Activated T-helper 1 cell treated with anti-CD3 and anti-CD28 coated beads, Interleukin-2, amount 50 U/mL, for 16 hours (primary cell): ENCODE data around the gene IKZF3.
A peak's percentile ranks its signal among the peaks of the same experiment; 100 is the strongest.

Source experiments
- DNase-seq, 2 donors: peaks; one replicate each; pipeline ENCODE4 v3.0.0-alpha.2; 2020; ENCODE audit warnings: low read depth in 1 of 2, low spot score in 1 of 2

The IKZF3 gene

GRCh38 chr17:39818358-39819000, 45.6 kb downstream of the IKZF3 start:
- DNase-seq = no peak

DNA sequence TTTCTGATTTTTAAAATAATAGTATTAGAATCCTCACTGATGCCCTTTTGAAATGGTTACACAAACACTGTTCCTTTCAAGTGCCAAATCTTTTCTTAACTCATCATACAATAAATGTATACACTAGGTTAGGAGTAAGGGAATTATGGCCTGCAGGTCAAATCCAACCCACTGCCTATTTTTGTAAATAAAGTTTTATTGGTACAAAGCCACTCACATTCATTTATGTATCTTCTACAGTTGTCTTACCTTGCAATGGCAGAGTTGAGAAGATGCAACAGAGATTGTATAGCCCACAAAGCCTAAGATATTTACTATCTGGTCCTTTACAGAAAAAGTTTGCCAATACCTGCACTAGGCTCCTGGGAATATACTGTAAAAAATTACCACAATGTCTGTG, 47.8 kb downstream of the IKZF3 start:
- DNase-seq = no peak

DNA sequence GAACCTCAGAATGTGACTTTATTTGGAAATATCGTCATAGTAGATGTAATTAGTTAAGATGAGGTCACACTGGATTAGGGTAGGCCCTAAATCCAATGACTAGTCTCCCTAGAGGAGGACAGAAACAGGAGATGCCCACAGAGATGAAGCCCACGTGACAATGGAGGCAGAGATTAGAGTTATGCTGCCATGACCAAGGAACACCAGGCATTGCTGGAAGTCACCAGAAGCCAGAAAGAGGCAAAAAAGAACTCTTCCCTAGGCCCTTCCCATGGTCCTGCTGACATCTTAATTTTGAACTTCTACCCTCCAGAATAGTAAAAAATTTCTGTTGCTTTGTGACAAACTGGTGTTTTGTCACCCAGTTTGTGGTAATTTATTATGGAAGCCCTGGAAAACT, 49.6 kb downstream of the IKZF3 start:
- no peak for DNase-seq

- peak in 1 of 2 donors; percentile 34 for DNase-seq
These were observed 50.5 kb downstream of the IKZF3 start for GRCh38 chr17:39813631-39814030.

DNA sequence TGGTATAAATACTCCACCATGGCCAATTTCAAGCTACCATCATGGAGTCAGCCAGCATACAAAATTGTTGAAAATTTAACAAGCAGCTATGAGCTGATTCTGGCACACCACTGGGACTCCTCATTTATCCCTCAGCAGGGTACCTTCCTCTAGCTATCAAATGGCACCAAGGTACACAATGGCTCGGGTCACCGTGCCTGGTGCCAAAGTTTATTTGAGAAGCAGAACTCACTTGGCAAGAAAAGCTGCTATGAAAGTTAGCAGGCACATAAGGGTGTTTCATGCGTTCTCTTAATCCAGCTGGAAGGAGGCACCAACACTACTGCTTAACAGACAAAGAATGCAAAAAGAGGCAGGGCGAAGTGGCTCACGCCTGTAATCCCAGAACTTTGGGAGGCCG, 51.6 kb downstream of the IKZF3 start:
- DNase-seq = no peak

GRCh38 chr17:39810939-39811728, 53.0 kb downstream of the IKZF3 start:
- DNase-seq = no peak

DNA sequence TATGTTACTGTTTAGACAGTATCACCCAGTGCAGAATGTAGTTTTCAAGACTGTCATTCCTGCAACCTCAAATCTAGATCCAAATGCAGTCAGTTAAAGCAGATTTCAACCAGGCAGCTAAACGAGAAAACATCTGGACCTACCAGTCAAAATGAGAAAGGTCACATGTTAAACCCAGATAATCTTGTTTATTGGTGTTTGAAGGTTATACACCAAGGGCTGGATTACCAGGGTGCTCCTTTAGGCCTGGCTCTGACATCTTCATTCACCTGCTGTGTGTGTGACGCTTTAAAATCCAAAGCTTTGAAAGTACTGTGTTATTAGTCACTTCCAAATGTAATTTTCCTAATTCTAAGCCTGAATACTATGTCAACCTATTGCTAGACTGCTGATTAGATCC, 54.9 kb downstream of the IKZF3 start:
- no peak for DNase-seq

- no peak for DNase-seq
These were observed 55.6 kb downstream of the IKZF3 start for GRCh38 chr17:39808409-39808997.

- no peak for DNase-seq
These were observed 59.3 kb downstream of the IKZF3 start for GRCh38 chr17:39804839-39805238.

GRCh38 chr17:39801055-39801454, 63.1 kb downstream of the IKZF3 start:
- DNase-seq = no peak

GRCh38 chr17:39800540-39800939, 63.6 kb downstream of the IKZF3 start:
- peak in 1 of 2 donors; percentile 29 for DNase-seq

DNA sequence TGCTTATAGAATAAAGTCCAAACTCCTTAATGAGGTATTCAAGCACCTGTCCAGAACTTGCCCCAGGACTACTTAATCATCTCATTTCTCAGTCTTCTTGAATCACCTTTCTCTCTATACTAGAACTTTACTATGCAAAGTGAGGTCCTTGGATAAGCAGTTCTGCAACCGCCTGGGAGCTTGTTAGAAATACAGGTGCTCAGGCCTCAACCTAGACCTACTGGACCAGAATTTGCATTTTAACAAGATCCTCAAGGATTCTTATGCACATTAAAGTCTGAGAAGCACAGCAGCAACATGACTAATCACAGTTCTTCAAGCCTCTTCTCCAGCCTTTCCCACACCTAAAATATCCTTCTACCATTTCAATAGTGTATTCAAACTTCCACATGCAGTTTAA, 64.7 kb downstream of the IKZF3 start:
- no peak for DNase-seq

- no peak for DNase-seq
These were observed 69.7 kb downstream of the IKZF3 start for GRCh38 chr17:39794249-39794970.

DNA sequence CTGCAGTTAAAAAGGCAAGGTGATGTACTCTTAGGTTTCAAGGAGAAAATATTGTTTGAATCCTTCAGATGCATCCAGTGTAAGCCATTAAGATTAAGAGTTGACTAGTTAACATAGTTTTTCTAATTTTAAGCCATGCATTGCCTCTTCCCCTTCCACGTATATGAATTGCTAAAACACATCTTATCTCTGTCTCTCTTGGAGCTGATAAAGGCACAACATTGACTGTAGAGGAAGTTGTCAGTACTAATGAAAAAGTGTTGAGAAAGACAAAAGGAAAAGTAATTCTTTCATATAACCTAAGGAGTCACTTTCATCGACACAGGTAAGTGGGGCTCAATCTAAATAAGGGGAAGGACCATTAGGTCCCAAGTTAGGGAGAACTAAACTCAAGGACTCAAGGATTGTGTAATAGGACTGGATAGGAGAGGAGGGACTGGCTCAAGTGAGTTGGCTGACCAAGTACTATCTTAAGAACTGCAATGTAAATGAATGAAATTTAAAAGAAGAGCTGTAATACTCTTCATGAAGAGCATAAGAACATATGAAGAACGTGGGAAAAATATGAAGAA, 70.7 kb downstream of the IKZF3 start:
- no peak for DNase-seq

DNA sequence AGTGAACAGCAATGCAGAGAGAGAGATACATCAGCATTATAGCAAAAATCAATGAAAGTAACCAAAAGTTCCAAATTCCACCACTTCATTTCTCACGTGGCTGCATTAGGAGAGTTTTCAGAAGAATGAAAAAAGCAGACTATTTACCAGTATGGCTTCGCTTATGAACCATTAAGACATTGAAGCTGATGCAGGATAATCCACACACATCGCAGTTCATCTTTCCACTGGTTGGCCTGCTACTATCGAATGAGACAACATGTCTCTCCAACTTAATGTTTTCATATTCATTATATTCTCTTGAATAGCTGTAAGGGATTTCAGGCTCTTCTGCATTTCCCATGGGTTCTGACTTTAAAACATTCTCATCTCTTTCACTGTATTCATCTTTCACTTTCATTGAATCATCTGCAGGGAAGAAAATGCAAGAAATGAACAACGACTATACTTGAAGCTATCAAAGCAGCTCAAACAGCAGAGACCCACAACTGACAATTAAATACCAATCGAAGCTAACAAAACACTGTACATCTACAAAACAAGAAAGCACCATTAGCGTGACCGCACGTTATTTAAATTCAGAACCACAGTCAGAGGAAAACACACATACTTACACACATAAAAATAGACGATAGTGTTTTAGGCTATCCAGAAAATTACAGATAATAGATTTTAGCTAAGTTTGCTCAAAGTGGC, 71.4 kb downstream of the IKZF3 start:
- DNase-seq = no peak

- DNase-seq = no peak
These were observed 72.8 kb downstream of the IKZF3 start for GRCh38 chr17:39791111-39791992.

DNA sequence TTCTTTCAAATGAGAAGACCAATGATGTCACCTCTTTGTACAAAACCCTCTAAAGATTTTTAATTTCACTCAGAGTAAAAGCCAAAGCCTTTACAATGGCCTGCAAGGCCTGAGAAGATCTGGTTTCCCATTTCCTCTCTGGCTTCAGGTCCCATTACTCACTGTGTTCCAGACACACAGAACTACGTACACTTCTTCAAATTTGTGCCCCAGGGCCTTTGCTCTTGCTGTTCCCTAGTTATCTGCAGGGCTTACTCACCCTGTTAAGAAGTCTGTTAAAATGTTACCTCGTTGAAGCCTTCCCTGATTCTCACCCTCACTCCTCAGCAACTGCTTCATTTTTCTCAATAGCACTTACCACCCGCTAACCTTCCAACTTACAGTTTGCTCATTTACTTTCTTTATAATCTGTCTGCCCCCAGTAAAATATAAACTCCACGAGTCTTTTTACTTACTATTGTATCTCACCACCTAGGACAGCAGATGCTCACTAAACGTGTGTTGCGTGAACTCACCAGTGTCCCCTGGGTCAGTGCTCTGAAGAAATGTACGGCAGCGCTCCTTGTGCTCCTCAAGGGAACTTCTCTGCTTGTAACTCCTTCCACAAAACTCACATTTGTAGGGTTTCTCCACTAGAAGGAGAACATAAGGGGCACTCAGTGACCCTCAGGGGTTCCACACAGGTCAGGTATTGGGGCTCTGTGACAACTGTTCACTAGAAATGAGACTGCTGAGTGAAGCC, 76.2 kb downstream of the IKZF3 start:
- no peak for DNase-seq

- no peak for DNase-seq
These were observed 77.1 kb downstream of the IKZF3 start for GRCh38 chr17:39787041-39787440.

DNA sequence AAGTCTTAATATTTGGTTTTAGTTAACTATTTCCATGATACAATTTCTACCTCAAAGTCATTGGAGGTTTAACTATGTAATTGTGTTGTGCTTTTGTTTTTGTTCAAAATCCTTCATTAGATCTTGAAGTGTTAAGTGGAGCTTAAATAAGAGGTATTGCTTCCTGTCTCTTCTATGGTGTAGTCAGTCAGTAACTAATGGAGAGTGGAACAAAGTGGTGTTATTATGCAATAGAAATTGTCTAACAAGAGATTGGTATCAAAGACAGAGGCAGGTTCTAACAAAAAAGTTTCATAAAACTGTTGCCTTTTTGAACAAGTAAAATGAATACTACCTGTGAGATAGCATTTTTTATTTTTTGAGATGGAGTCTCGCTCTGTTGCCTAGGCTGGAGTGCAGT, 81.1 kb downstream of the IKZF3 start:
- DNase-seq = no peak
